H1 (cell line): ENCODE data around the gene AHSP. TPM values are rescaled to one million over a fixed set of nuclear protein-coding genes. Genes with fewer than 3 reads are reported as not detected.

Source experiments
- BCL11A ChIP-seq, 2 experiments: IDR thresholded peaks; one replicate each; pipeline ENCODE4 v1.6.1; 2011; ENCODE audit warnings: low read depth in 2 of 2, low read length in 2 of 2, mild to moderate bottlenecking in 2 of 2
- HDAC2 ChIP-seq, 2 experiments: fragments of 300-600 bp in 1 of 2; sonication (generic) in 1 of 2; IDR thresholded peaks; 2 replicates each; pipeline ENCODE4 v1.6.1; 2011 to 2012; ENCODE audit warnings: low read depth in 2 of 2, low read length in 2 of 2, mild to moderate bottlenecking in 2 of 2, moderate library complexity in 2 of 2, borderline replicate concordance in 1 of 2, inconsistent platforms in 1 of 2
- YY1 ChIP-seq: IDR thresholded peaks from 2 replicates; pipeline ENCODE4 v1.6.1; 2011; ENCODE audit warnings: low read depth, mild to moderate bottlenecking, low read length
- polyA plus RNA-seq, 7 experiments: library from polyadenylated mRNA; depleted of rRNA in 3 of 7; stranded (reverse) in 5 of 7; unstranded in 2 of 7; fragments of >200 nt in 5 of 7; fragments of 200-250 nt in 2 of 7; gene quantifications; 1 replicate in 5 of 7; 2 replicates in 1 of 7; 4 replicates in 1 of 7; pipeline versions ENCODE4 v1.2.1 to v1.2.3, GENCODE V29; 2011 to 2013; ENCODE audit warnings: missing spikeins in 2 of 7, mixed read lengths in 2 of 7
- total RNA-seq: library from RNA; stranded (reverse); fragmentation: NEBNext Ultra II Directional; extraction: Animal tissue kit (Norgen Biotek cat#: 25700); gene quantifications from 2 replicates; pipeline ENCODE4 v1.2.1, GENCODE V29; 2021
- TF ChIP-seq, protein P1 (sequence below): IDR thresholded peaks from 2 replicates; pipeline ENCODE4 v1.6.1; 2012; ENCODE audit warnings: inconsistent platforms

The AHSP gene
- total and polyA plus RNA-seq, 2 of the 8 experiments (the other 6 are each of a cell fraction or from before 2014, with no cell fraction given): 0.91 to 15.3 TPM

DNA sequence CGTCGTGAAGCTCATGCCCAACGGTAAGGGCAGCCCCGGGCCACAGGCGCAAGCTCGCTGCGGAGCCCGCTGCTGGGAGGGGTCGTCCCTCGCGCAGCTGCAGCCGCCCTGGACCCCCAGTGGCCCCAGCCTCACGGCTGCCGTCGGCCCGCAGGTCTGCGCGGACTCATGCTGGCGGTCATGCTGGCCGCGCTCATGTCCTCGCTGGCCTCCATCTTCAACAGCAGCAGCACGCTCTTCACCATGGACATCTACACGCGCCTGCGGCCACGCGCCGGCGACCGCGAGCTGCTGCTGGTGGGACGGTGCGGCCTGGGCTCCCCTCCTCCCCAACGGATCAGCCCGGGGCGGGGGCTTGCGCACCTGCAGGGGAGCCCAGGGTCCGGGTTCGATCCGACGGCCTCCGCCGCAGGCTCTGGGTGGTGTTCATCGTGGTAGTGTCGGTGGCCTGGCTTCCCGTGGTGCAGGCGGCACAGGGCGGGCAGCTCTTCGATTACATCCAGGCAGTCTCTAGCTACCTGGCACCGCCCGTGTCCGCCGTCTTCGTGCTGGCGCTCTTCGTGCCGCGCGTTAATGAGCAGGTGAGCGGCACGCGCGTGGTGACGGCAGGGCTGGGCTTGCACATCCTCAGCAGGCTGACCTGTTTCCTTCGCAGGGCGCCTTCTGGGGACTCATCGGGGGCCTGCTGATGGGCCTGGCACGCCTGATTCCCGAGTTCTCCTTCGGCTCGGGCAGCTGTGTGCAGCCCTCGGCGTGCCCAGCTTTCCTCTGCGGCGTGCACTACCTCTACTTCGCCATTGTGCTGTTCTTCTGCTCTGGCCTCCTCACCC, 39.0 kb upstream of the AHSP start (continued):
- TF ChIP-seq, protein P1, sequence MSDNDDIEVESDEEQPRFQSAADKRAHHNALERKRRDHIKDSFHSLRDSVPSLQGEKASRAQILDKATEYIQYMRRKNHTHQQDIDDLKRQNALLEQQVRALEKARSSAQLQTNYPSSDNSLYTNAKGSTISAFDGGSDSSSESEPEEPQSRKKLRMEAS: peak; percentile 68
- TF ChIP-seq BCL11A (IDR thresholded peaks at IDR 0.05; ENCODE audit: low read depth in 2 of 2, low read length in 2 of 2): no peak
- peak; percentile 41; the same call in 1 of the 2 replicates for TF ChIP-seq YY1
- no peak for TF ChIP-seq HDAC2 (IDR thresholded peaks at IDR 0.05; ENCODE audit: borderline replicate concordance in 1 of 2, low read depth in 2 of 2, low read length in 2 of 2)
- TF ChIP-seq, all 59 proteins: peak for 8
